Astrocyte (in vitro differentiated cells and primary cell): ENCODE measurements around the gene H1-8. TPM values are rescaled to one million over a fixed set of nuclear protein-coding genes. Genes with fewer than 3 reads are reported as not detected.

ENCODE experiments used
- DNase-seq: peaks from one replicate; pipeline ENCODE4 v3.0.0-alpha.2; 2010; ENCODE audit warnings: low read depth
- FAIRE-seq: peaks from 2 replicates; lab custom pipeline; 2011; peaks lifted over from hg19 to GRCh38; lab: Jason Lieb, UNC
- H2AFZ ChIP-seq: 2 replicates; pipeline ENCODE4 v1.6.0; 2012; ENCODE audit warnings: low read depth, low read length, inconsistent platforms
- H3K27ac ChIP-seq: 2 replicates; pipeline ENCODE4 v1.5.1; 2011; ENCODE audit warnings: low read depth, low read length, inconsistent platforms
- H3K27me3 ChIP-seq: 2 replicates; pipeline ENCODE4 v1.6.0; 2011; ENCODE audit warnings: low read length, inconsistent platforms; ENCODE audit not compliant: insufficient read depth
- H3K36me3 ChIP-seq: 2 replicates; pipeline ENCODE4 v1.5.1; 2011; ENCODE audit warnings: low read length, inconsistent platforms; ENCODE audit not compliant: insufficient read depth
- H3K4me1 ChIP-seq: 2 replicates; pipeline ENCODE4 v1.5.1; 2011; ENCODE audit warnings: low read length, inconsistent platforms; ENCODE audit not compliant: insufficient read depth
- H3K4me2 ChIP-seq: 2 replicates; pipeline ENCODE4 v1.6.0; 2012; ENCODE audit warnings: low read length, inconsistent platforms
- H3K4me3 ChIP-seq: 2 replicates; pipeline ENCODE4 v1.5.1; 2011; ENCODE audit warnings: low read depth, mild to moderate bottlenecking, low read length, inconsistent platforms; ENCODE audit not compliant: insufficient read depth
- H3K79me2 ChIP-seq: 2 replicates; pipeline ENCODE4 v1.6.0; 2012; ENCODE audit warnings: mild to moderate bottlenecking, low read length, inconsistent platforms; ENCODE audit not compliant: insufficient read depth
- H3K9ac ChIP-seq: 2 replicates; pipeline ENCODE4 v1.6.0; 2012; ENCODE audit warnings: mild to moderate bottlenecking, low read length, inconsistent platforms
- H3K9me3 ChIP-seq: 2 replicates; pipeline ENCODE4 v1.5.1; 2012; ENCODE audit warnings: low read depth, mild to moderate bottlenecking, low read length, inconsistent platforms; ENCODE audit not compliant: insufficient read depth
- H4K20me1 ChIP-seq: 2 replicates; pipeline ENCODE4 v1.6.0; 2012; ENCODE audit warnings: low read length, inconsistent platforms; ENCODE audit not compliant: insufficient read depth
- H3K27ac Mint-ChIP-seq: one replicate; pipeline ENCODE4 v1.8.0; 2021; ENCODE audit warnings: mild to moderate bottlenecking, mixed read lengths; ENCODE audit not compliant: unreplicated experiment
- H3K27me3 Mint-ChIP-seq: one replicate; pipeline ENCODE4 v1.8.0; 2021; ENCODE audit warnings: low read depth, mixed read lengths; ENCODE audit not compliant: unreplicated experiment
- H3K36me3 Mint-ChIP-seq: one replicate; pipeline ENCODE4 v1.8.0; 2021; ENCODE audit warnings: low read depth, mixed read lengths; ENCODE audit not compliant: unreplicated experiment
- H3K4me1 Mint-ChIP-seq: one replicate; pipeline ENCODE4 v1.8.0; 2021; ENCODE audit warnings: low read depth, mixed read lengths; ENCODE audit not compliant: unreplicated experiment
- H3K4me3 Mint-ChIP-seq: one replicate; pipeline ENCODE4 v1.8.0; 2021; ENCODE audit warnings: mild to moderate bottlenecking, moderate library complexity, mixed read lengths; ENCODE audit not compliant: unreplicated experiment
- H3K9me3 Mint-ChIP-seq: one replicate; pipeline ENCODE4 v1.8.0; 2021; ENCODE audit warnings: mild to moderate bottlenecking, mixed read lengths; ENCODE audit not compliant: unreplicated experiment
- EZH2 ChIP-seq: IDR thresholded peaks from 2 replicates; pipeline ENCODE4 v1.6.1; 2012; ENCODE audit warnings: mild to moderate bottlenecking, low read length, inconsistent platforms; ENCODE audit not compliant: insufficient read depth
- total RNA-seq: library from RNA; stranded (reverse); gene quantifications from 2 replicates; pipeline ENCODE4 v1.2.1, GENCODE V29; 2021
- TF ChIP-seq, protein P1 (sequence below): IDR thresholded peaks from 2 replicates; pipeline ENCODE4 v1.5.1; 2011; ENCODE audit warnings: low read depth, mild to moderate bottlenecking, inconsistent platforms, low read length, moderate library complexity; ENCODE audit not compliant: insufficient read depth

Gene H1-8
- total RNA-seq, 1 donor from 2014 or later: not detected

DNA sequence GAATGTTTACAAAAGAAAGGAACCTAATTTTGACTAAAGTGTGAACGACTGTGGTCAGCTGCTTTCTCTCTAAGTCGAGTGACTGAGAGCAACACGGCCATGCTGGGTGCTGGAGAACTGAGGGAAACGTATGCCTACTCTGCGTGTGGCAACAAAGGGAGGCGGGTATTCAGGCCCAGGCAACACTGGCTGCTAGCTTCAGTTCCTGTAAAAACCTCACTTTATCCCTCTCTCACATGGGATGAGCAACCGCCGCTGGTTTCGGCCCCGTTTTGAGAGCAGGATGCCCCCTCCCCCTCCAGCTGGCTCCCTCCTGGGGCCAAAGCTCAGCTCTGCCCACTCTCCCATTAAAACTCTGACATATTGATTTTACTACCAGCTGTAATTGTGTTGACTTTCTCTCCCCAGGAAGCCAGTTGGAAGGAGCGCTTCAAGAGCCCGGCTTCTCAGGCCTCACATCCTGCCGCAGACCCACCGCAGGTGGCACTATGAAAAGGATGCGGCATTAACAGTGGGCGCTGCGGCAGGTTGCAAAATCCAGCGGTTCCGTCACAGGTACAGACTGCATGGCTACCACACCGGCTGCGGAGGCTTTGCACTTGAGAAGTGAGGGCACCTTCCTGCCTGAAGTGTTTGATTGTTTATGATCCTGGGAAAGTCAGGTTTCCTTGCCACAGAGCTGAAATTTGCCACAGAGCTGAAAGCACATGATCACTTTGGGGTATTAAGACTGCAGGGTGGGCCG is 50.8 kb downstream of the H1-8 start:
- peaks cover 49% of the 10 kb centered on the region for H3K4me1 Mint-ChIP-seq
- peak overlapping the region; percentile 27 for H3K4me3 Mint-ChIP-seq
- H2AFZ ChIP-seq: no peak overlapping the region
- no peak for FAIRE-seq
- H3K36me3 ChIP-seq: no peaks in the 10 kb centered on the region
- H3K9me3 Mint-ChIP-seq: no peaks in the 10 kb centered on the region
- no peaks in the 10 kb centered on the region for H3K27me3 ChIP-seq
- no peaks in the 10 kb centered on the region for H3K27me3 Mint-ChIP-seq
- H3K27ac ChIP-seq: peak overlapping the region; percentile 23
- no peaks in the 10 kb centered on the region for H3K9me3 ChIP-seq
- H3K36me3 Mint-ChIP-seq: no peaks in the 10 kb centered on the region
- TF ChIP-seq, protein P1, sequence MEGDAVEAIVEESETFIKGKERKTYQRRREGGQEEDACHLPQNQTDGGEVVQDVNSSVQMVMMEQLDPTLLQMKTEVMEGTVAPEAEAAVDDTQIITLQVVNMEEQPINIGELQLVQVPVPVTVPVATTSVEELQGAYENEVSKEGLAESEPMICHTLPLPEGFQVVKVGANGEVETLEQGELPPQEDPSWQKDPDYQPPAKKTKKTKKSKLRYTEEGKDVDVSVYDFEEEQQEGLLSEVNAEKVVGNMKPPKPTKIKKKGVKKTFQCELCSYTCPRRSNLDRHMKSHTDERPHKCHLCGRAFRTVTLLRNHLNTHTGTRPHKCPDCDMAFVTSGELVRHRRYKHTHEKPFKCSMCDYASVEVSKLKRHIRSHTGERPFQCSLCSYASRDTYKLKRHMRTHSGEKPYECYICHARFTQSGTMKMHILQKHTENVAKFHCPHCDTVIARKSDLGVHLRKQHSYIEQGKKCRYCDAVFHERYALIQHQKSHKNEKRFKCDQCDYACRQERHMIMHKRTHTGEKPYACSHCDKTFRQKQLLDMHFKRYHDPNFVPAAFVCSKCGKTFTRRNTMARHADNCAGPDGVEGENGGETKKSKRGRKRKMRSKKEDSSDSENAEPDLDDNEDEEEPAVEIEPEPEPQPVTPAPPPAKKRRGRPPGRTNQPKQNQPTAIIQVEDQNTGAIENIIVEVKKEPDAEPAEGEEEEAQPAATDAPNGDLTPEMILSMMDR: no peak
- TF ChIP-seq EZH2: no peak
- H3K9ac ChIP-seq: peak overlapping the region; percentile 46
- peaks cover 86% of the 10 kb centered on the region for H3K79me2 ChIP-seq
- H3K4me3 ChIP-seq: no peak overlapping the region
- peaks cover 45% of the 10 kb centered on the region for H3K4me1 ChIP-seq
- DNase-seq: no peak
- peaks cover 4% of the 10 kb centered on the region for H4K20me1 ChIP-seq
- peak overlapping the region; percentile 40 for H3K4me2 ChIP-seq
- H3K27ac Mint-ChIP-seq: peak overlapping the region; percentile 88

DNA sequence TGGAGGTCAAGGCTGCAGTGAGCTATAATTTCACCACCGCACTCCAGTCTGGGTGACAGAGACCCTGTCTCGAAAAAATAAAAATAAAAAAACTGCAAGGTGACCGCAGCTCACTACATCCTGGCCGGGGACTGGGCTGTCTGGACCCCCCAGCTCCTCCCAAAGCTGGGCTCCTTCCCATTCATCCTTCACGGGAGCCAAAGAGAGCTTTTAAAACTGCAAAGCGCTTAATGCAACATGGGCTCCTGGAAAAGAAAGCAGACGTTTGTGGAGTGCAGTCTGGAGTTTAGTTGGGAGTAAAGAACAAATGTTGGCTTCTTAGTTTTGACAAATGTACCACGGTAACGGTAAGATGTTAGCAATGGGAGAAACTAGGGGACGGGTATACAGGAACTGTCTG is 51.4 kb downstream of the H1-8 start:
- peaks cover 4% of the 10 kb centered on the region for H4K20me1 ChIP-seq
- H3K9me3 ChIP-seq: no peaks in the 10 kb centered on the region
- Mint-ChIP-seq H3K27ac (peak overlapping the region; percentile 43), H3K27me3 (no peaks in the 10 kb centered on the region), H3K4me3 (no peak overlapping the region), H3K36me3 (no peaks in the 10 kb centered on the region), H3K4me1 (peaks cover 56% of the 10 kb centered on the region), H3K9me3 (no peaks in the 10 kb centered on the region)
- no peaks in the 10 kb centered on the region for H3K36me3 ChIP-seq
- no peak overlapping the region for H3K4me2 ChIP-seq
- H3K9ac ChIP-seq: no peak overlapping the region
- DNase-seq (no peak), FAIRE-seq (no peak)
- H2AFZ ChIP-seq: no peak overlapping the region
- TF ChIP-seq, protein P1: no peak
- no peak for TF ChIP-seq EZH2
- H3K79me2 ChIP-seq: peaks cover 88% of the 10 kb centered on the region
- H3K27me3 ChIP-seq: no peaks in the 10 kb centered on the region
- H3K4me1 ChIP-seq: peaks cover 52% of the 10 kb centered on the region
- no peak overlapping the region for H3K27ac ChIP-seq
- no peak overlapping the region for H3K4me3 ChIP-seq

DNA sequence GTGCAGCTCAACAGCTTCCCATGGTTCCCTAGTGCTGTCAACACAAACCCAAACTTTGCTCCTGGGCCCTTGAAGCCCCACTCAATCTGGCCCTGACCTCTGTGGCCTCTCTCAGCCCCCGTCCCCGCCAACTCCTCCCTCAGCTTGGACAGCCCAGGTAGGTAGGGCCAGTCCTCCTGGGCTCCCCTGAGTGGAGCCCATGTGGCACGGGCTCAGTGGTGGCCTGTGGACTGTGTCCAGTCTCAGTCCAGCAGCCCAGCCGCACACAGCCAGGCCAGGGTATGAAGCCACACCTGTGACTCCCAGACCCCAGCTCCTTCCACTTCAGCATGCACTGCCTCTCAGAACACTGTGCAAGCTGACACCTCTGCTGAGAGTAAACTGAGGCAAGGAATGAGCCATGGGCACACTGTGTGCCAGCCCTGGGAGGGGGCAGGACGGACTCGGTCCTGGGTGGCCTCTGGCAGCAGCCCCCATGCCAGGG is 52.0 kb downstream of the H1-8 start:
- no peaks in the 10 kb centered on the region for H3K27me3 ChIP-seq
- H3K36me3 ChIP-seq: no peaks in the 10 kb centered on the region
- no peaks in the 10 kb centered on the region for H3K36me3 Mint-ChIP-seq
- H4K20me1 ChIP-seq: peaks cover 4% of the 10 kb centered on the region
- no peak overlapping the region for H2AFZ ChIP-seq
- peaks cover 57% of the 10 kb centered on the region for H3K4me1 ChIP-seq
- no peaks in the 10 kb centered on the region for H3K9me3 ChIP-seq
- no peak for FAIRE-seq
- H3K27me3 Mint-ChIP-seq: no peaks in the 10 kb centered on the region
- no peak overlapping the region for H3K4me3 ChIP-seq
- no peaks in the 10 kb centered on the region for H3K9me3 Mint-ChIP-seq
- H3K4me3 Mint-ChIP-seq: no peak overlapping the region
- no peak overlapping the region for H3K4me2 ChIP-seq
- H3K9ac ChIP-seq: no peak overlapping the region
- H3K27ac ChIP-seq: peak overlapping the region; percentile 11
- peaks cover 61% of the 10 kb centered on the region for H3K4me1 Mint-ChIP-seq
- H3K79me2 ChIP-seq: peaks cover 88% of the 10 kb centered on the region
- no peak for DNase-seq
- H3K27ac Mint-ChIP-seq: no peak overlapping the region
- no peak for TF ChIP-seq EZH2
- TF ChIP-seq, protein P1: no peak
